ENCODE data around the gene TMEM273. TPM values are rescaled to one million over a fixed set of nuclear protein-coding genes. Genes with fewer than 3 reads are reported as not detected.

The TMEM273 gene
- polyA plus RNA-seq, 1 donor (not counting 4 experiments of a cell fraction or from before 2014, with no cell fraction given) = not detected

GRCh38 chr10:49151025-49151445 is 37.2 kb downstream of the TMEM273 start:
- Histone ChIP-seq H3K9ac (ENCODE audit: control insufficient read depth, extremely low read depth, insufficient read depth, low read length) (no peak overlapping the region), H3K9me3 (ENCODE audit: control insufficient read depth, low read depth, low read length) (no peaks in the 10 kb centered on the region), H3K4me2 (ENCODE audit: control insufficient read depth, extremely low read depth, insufficient read depth, low read depth, low read length) (no peak overlapping the region), H3K36me3 (ENCODE audit: control insufficient read depth in 2 of 2, extremely low read depth in 1 of 2, insufficient read depth in 2 of 2, low read length in 2 of 2) (no peaks in the 10 kb centered on the region), H3K9me1 (ENCODE audit: control insufficient read depth, extremely low read depth, insufficient read depth, low read length) (no peaks in the 10 kb centered on the region), H3K79me2 (ENCODE audit: control insufficient read depth, insufficient read depth, low read length) (no peaks in the 10 kb centered on the region), H3K4me3 (ENCODE audit: control insufficient read depth in 2 of 3, extremely low read depth in 1 of 3, insufficient read depth in 2 of 3, low read depth in 1 of 3, low read length in 3 of 3) (no peak overlapping the region), H3K27me3 (ENCODE audit: control insufficient read depth, extremely low read depth, insufficient read depth, low read length) (peaks cover 8% of the 10 kb centered on the region), H4K20me1 (ENCODE audit: control insufficient read depth, extremely low read depth, insufficient read depth, low read length) (no peaks in the 10 kb centered on the region), H2AFZ (ENCODE audit: control insufficient read depth, low read length) (no peak overlapping the region), H3K27ac (ENCODE audit: control insufficient read depth, insufficient read depth, low read length) (no peak overlapping the region), H3K4me1 (ENCODE audit: control insufficient read depth, extremely low read depth, insufficient read depth, low read length) (no peaks in the 10 kb centered on the region)
- TF ChIP-seq CTCF (optimal IDR thresholded peaks at IDR 0.05 in 1 of 3, IDR thresholded peaks at IDR 0.05 in 1 of 3, conservative IDR thresholded peaks at IDR 0.05 in 1 of 3; ENCODE audit: extremely low read depth in 1 of 3, insufficient read depth in 2 of 3, low read length in 3 of 3) (no peak), EZH2 (IDR thresholded peaks at IDR 0.05; ENCODE audit: low read length) (no peak)
- FAIRE-seq (no peak), DNase-seq (ENCODE audit: low read depth, low spot score) (no peak)
- dilution Hi-C loops (cut with MboI; ENCODE audit: extremely low pct_ligation_motif_present, low sequenced_read_pairs) = no loop called here

GRCh38 chr10:49150426-49150825 is 37.8 kb downstream of the TMEM273 start:
- H3K4me1 ChIP-seq (ENCODE audit: control insufficient read depth, extremely low read depth, insufficient read depth, low read length) = no peaks in the 10 kb centered on the region
- DNase-seq (ENCODE audit: low read depth, low spot score) (no peak), FAIRE-seq (no peak)
- peaks cover 8% of the 10 kb centered on the region for H3K27me3 ChIP-seq (ENCODE audit: control insufficient read depth, extremely low read depth, insufficient read depth, low read length)
- H3K27ac ChIP-seq (ENCODE audit: control insufficient read depth, insufficient read depth, low read length) = no peak overlapping the region
- no peak overlapping the region for H3K9ac ChIP-seq (ENCODE audit: control insufficient read depth, extremely low read depth, insufficient read depth, low read length)
- H3K36me3 ChIP-seq (ENCODE audit: control insufficient read depth in 2 of 2, extremely low read depth in 1 of 2, insufficient read depth in 2 of 2, low read length in 2 of 2) = no peaks in the 10 kb centered on the region
- H3K9me3 ChIP-seq (ENCODE audit: control insufficient read depth, low read depth, low read length) = no peaks in the 10 kb centered on the region
- H3K4me2 ChIP-seq (ENCODE audit: control insufficient read depth, extremely low read depth, insufficient read depth, low read depth, low read length) = no peak overlapping the region
- H3K4me3 ChIP-seq (ENCODE audit: control insufficient read depth in 2 of 3, extremely low read depth in 1 of 3, insufficient read depth in 2 of 3, low read depth in 1 of 3, low read length in 3 of 3) = no peak overlapping the region
- H4K20me1 ChIP-seq (ENCODE audit: control insufficient read depth, extremely low read depth, insufficient read depth, low read length) = no peaks in the 10 kb centered on the region
- no peaks in the 10 kb centered on the region for H3K79me2 ChIP-seq (ENCODE audit: control insufficient read depth, insufficient read depth, low read length)
- H3K9me1 ChIP-seq (ENCODE audit: control insufficient read depth, extremely low read depth, insufficient read depth, low read length) = no peaks in the 10 kb centered on the region
- TF ChIP-seq EZH2 (IDR thresholded peaks at IDR 0.05; ENCODE audit: low read length) (no peak), CTCF (optimal IDR thresholded peaks at IDR 0.05 in 1 of 3, IDR thresholded peaks at IDR 0.05 in 1 of 3, conservative IDR thresholded peaks at IDR 0.05 in 1 of 3; ENCODE audit: extremely low read depth in 1 of 3, insufficient read depth in 2 of 3, low read length in 3 of 3) (no peak)
- dilution Hi-C loops (cut with MboI; ENCODE audit: extremely low pct_ligation_motif_present, low sequenced_read_pairs) = no loop called here
- no peak overlapping the region for H2AFZ ChIP-seq (ENCODE audit: control insufficient read depth, low read length)

Measured in keratinocyte (primary cell).